NT2/D1 (cell line): ENCODE results near the gene IER3.

Experiments used
- SUZ12 ChIP-seq: IDR thresholded peaks from 2 replicates; pipeline ENCODE4 v1.6.1; 2011; ENCODE audit not compliant: insufficient read length, insufficient read depth; ENCODE audit errors: extremely low read depth
- ZNF274 ChIP-seq: IDR thresholded peaks from 2 replicates; pipeline ENCODE4 v1.6.1; 2011; ENCODE audit warnings: mild to moderate bottlenecking, low read depth, low read length

GRCh38 chr6:30726506-30727413 is 17.6 kb downstream of the IER3 start:
- TF ChIP-seq SUZ12 (no peak), ZNF274 (no peak)
